GM21737 (cell line): ENCODE results near the gene ZNF524.

Experiments used
- ATAC-seq: cut with Tn5 transposase; IDR thresholded peaks from one replicate; pipeline ENCODE4 v1.9.1; 2021; ENCODE audit warnings: mild to moderate bottlenecking, moderate library complexity; ENCODE audit not compliant: unreplicated experiment

The ZNF524 gene

DNA sequence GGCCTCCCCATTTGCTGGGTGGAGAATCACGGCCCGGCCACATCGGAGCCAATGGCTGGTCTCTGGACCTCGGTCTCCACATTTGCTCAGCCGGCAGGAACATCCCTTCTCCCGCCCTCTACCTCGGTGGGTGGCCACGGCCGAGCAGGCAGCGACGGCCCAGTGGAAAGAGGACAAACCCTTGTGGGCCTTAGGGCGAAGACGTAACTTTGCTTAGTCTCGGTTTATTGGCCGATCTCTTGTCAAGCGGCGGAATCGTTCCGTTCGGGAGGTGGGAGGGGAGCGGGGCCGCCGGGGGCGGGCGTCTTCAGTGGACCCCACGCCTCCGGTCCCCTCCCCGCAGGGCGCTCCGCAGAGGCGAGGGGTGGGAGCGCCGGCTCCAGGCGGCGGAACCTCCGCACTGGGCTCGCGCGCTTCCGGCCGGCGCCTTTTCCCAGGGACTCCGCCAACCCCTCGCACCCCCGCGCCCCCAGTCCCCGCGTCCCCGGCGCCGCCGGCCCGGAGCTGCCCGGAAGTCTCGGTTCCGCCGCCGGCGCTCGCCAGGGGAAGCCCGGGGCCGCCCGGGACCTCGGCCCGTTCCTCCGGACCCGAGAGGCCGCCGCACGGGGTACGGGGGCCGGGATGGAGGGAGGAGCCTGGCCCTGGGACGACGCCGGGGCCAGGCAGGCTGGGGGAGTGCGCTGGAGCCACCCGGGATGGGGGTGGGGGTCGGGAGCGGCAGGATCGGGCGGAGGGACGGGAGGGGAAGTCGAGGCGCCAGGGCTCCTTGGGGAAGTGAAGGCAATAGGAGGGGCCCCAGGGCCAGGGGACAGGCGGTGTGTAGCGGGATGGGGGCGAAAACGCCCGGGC is 40.7 kb downstream of the ZNF524 start, which contains the start of gene ZNF580:
Gene ZNF580 (plus strand): TSS at position 426 of the 849 bp plus-strand sequence. CDS start 1,507 bp downstream, outside the sequence.
- ATAC-seq, result peak; percentile 31

DNA sequence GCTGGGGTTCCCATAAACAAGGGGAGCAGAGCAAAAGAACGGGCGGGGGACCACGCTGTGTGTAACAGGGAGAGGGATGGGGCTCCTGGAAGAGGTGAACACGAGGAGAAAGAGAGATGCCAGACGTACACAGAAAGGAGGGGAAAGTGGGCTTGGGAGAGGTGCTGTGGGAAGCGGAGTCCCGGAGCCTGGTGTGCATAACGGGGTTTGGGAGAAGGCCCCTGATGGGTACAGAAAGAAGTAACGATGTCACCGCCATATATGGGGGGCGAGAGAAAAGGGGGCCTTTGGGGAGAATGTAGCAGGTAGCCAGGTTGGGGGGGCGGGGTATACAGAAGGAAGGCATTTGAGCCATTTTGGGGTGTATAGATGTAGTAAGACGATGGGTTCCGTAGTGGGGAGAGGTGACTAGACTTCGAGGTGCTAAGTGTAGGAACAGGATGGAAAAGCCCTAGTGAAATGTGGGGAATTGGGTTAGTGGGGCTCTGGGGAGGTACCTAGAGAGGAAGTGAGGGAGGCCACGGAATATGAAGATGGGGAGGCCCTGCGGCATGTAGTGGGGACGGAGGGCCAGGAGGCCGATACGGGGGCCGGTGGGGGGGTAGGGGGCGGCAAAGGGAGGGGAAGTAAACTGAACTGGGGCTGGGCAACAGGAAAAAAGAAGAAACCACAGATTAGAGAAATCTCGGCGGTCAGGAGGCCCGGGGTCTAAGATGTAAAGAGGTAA is 41.5 kb downstream of the ZNF524 start:
- no peak for ATAC-seq

DNA sequence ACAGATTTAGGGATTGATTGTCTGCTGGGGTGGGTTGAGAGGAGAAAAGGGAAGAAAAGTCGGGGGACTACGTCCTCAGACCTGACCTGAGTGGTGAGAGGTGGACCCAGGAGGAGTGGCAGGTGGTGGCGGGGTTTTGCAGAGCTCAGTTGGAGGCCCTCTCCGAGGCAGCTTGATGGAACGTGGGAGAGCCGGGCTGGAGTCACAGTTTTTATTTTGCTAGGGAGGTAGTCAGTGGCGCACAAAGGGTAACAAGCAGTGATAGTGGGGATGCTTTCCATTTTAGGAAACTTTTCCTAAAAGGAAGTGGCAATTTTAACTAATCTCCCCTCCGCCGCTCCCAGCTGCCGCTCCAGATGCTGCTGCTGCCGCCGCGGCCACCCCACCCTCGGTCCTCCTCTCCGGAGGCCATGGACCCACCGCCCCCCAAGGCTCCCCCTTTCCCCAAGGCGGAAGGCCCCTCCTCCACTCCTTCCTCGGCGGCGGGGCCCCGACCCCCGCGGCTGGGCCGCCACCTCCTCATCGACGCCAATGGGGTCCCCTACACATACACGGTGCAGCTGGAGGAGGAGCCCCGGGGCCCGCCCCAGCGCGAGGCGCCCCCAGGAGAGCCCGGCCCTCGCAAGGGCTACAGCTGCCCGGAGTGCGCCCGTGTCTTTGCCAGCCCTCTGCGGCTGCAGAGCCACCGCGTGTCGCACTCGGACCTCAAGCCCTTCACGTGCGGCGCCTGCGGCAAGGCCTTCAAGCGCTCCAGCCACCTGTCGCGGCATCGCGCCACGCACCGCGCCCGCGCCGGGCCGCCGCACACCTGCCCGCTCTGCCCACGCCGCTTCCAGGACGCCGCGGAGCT is 42.3 kb downstream of the ZNF524 start:
- no peak for ATAC-seq

DNA sequence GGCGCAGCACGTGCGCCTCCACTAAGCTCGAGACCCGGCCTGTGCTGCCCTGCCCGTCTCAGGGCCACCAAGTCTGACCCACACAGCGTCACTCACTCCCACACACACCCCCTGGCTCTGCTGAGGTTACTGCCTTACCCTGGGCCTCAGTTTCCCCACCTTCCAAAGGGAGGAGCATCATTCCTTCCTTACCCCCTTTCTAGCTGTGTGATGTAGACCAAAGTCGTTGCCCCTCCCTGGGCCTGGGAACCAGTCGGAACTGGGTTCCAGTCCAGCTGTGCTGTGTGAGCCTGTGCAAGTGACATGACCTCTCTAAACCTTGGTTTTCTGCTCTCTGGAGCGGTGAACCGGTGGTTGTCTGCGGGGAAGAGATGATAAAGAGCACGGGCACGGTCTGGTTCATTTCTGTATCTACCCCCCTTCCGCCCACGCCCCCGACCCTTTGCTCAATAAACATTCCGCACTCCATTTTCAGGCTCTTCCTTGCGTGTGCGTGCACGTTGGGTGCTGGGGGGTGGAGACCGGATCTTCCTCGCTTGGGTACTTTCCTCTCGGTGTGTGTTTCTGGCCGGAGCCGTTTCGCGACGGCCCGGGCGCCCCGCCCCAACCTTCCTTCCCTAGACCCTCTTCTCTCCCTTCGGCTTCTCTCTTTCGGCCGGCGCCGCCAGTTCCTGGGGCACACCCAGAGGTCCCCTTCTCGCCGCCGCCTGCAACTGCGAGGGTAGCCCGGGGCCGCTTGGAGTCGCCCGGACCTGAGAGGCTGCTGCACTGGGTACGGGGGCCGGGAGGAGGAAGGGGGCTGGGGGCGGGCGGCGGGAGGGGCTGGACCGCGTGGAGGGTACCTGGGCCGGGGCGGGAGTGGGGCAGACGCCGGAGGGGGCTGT is 43.2 kb downstream of the ZNF524 start, which contains the start of gene ZNF581:
Gene ZNF581 (plus strand): TSS at position 647 of the 884 bp plus-strand sequence. CDS start 923 bp downstream, outside the sequence.
- no peak for ATAC-seq

DNA sequence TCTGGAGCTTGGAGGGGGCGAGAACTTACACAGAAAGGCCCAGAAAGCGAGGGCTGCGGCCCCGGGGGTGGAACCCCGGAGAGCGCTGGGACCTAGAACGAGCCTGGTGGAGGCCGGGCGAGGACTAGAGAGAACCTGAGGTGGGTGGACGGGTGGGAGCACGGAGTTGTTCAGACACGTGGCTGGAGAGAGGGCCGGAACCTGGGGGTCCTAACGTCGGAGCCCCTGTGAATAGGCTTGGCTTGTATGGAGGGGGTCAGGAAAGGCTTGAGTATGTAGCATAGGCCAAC is 43.7 kb downstream of the ZNF524 start:
- no peak for ATAC-seq

DNA sequence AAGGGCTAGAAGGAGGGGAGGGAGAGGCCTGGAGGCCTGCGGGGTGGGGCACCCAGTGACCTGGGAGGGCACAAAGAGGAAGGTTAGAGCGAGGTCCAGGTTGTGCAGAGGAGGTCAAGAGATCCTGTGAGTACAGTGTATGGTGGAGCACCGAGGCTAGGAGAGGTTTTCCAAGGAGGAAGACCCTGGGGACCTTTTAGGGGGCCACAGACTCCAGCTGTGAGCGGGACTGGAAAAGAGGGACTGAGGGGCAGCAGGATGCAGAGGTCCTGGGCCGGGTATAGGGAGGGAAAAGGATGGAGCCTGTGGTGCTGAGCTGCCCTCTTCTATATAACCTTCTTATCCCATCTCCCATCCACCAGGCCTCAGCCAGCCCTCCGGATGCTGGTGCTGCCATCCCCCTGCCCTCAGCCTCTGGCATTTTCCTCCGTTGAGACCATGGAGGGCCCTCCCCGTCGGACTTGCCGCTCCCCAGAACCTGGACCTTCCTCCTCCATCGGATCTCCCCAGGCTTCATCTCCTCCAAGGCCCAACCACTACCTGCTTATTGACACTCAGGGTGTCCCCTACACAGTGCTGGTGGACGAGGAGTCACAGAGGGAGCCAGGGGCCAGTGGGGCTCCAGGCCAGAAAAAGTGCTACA is 44.2 kb downstream of the ZNF524 start:
- no peak for ATAC-seq

DNA sequence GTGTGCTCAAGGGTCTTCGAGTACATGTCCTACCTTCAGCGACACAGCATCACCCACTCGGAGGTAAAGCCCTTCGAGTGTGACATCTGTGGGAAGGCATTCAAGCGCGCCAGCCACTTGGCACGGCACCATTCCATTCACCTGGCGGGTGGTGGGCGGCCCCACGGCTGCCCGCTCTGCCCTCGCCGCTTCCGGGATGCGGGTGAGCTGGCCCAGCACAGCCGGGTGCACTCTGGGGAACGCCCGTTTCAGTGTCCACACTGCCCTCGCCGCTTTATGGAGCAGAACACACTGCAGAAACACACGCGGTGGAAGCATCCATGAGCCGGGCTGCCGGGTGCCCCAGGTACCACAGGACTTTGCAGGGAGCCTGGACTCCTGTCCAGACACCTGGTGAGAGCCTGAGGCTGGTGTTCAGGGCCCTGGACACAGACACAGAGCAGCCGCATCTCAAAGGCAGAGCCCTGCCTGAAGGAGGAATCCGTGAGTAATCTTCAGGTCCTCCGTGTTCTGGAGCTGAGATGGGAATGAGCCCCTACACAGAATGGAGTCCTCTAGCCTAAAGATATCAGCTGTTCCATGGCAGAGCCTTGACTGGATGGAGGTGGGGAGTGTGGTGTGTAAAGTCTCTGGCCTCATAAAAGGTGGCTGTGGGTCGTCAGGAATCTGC is 44.9 kb downstream of the ZNF524 start:
- ATAC-seq, result no peak

DNA sequence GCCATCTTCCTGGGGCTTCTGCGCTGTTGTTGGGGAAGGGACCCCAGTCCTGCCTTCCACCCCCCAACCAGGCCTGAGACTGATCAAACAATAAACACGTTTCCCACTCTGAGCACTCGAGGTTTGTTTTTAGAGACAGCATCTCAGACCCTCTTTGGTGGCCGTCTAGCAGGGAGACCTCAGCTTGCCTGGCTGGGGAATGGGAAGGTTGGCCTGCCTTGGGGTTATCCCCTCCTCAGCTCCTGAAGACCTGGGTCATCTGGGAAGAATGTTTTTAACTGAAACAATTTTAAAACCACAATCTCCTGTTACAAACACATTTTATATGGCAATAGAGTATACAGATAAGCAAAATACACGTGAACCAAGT is 45.4 kb downstream of the ZNF524 start:
- no peak for ATAC-seq

DNA sequence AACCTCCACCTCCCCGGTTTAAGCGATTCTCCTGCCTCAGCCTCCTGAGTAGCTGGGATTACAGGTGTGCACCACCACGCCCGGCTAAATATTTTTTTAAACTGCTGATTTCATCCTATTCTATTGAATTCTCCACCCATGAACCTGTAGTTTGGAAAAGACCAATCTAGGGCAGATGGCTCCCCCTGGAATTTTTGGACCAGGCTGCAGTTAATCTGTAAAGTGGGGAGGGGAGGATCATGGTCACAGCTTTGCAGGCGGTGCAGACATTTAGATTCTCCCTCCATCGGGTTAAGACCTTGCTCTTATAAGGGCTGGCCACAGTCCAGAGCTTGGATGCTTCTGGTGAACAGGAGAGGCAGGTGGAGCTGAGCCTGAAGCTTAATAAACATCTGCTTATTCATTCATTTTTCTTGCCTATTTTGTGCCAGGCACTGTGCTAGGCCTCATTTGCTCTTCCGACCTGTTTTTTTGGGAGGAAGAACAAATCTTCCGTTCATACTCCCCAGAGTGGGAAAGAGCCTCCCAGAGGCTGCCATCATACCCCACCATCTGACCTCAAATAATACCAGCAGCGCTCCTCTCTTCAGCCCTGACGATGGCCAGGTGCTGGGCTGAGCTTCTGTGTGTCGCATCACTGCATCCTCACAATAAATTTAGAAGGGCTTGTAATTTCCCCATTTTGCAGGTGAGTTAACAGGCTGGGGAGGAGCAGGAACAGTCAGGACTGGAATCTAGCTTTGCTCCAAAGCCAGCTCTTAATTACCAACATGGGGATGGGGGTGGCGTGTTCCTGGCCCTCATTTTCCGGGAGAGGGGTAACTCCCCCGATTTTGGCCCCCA is 47.0 kb downstream of the ZNF524 start:
- no peak for ATAC-seq

DNA sequence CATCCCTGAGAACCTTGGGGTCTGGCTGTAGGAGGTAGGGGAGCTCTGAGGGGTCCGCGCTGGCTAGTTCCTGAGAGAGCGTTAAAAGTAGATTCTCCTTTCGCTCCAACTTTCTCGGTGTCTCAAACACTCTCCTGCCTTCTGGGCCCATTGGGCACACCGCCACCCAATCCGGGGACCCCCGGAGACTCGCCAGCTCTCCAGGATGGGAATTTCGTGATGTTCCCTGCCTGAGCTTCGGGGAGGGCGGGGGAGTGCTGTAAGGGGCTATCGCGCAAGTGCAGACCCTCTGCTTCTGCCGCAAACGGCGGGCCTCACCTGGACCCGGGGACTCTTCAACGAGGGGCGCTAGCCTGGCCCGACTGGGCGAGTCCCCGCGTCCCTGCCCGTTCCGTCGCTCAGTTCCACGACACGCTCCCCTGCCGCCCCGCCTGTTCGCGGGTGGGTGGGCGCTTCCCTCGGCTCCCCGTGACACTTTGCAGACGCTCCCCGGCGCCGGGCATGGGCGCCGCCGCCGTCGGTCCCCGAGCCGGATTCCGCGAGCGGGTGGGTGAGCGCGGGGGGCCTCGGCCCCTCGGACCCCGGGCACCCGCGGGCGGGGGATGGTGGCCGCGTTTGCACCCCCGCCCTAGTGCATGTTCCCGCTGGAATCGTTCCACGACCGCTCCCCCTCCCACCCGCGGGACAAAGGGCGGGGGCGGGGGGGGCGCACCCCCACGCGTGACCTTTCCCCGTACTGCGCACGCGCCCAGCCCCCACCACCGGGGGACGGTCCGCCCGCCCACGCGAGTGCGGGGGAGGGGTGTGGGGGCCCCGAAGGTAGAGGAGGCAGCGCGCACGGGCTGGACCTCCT is 47.9 kb downstream of the ZNF524 start, which contains the start of gene CCDC106:
Gene CCDC106 (plus strand): TSS at position 481 of the 853 bp plus-strand sequence. CDS start 835 bp downstream, outside the sequence.
- ATAC-seq, result no peak

DNA sequence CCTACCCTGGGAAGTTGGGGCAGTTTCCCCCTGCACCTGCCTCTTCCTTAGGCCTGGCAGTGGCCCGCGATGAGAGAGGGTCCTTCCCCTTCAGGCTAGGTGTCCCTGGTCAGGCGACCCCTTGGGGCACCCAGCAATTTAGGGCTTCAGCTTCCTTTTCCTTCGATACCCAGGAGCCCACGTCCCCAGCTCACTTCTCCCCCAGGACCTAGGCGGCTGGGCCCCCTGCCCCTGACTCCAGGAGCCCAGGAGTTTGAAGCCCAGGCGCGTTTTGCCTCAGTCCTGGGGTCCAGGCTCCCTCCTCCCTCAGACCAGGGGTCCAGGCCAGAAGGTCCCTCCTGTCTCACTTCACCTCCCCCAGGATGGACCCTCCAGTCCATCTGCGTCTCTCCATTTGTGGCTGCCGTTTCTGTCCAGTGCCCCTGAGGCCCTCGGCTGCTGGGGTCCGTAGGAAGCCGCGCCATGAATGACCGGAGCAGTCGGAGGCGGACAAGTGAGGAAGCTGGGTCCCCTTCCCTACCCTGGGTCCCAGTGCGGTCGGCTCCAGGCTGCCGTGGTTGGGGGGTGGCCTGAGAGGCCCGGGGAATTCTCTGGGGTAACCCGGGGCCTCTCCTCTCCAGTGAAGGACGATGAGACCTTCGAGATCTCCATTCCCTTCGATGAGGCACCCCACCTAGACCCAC is 48.6 kb downstream of the ZNF524 start:
- no peak for ATAC-seq

DNA sequence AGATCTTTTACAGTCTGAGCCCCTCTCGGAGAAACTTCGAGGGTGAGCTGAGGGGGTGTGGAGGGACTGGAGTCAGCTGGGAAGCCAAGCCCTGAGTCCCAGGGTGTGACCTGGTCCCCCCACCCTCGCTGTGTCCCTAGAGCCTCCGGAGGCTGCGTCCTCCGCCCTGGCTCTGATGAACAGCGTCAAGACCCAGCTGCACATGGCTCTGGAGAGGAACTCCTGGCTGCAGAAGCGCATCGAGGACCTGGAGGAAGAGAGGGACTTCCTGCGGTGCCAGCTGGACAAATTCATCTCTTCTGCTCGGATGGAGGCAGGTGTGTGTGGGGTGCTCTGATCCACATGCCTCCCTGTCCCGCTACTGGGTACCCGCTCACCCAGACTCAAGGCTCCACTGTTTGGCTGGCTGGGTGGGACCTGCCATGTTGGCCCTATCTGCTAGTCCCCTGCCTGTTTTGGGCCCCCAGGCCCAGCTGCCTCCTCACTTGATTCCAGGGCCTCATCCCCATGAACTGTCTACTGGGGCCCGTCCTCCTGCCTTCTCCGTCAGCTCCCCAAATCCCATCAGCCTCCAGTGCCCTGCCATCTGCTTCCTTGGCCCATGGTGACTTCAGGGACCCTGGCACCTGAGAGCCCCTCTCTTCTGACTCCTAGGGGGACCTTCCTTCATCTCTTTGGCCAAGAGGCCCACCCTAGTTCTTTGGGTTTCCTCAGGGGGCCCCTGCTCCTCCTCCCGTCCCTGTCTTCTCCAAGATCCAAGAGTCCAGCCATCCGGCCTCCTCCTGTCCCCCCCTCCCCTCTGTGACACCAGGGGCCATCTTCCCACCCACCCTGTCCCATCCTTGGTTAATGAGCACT is 49.4 kb downstream of the ZNF524 start:
- no peak for ATAC-seq

DNA sequence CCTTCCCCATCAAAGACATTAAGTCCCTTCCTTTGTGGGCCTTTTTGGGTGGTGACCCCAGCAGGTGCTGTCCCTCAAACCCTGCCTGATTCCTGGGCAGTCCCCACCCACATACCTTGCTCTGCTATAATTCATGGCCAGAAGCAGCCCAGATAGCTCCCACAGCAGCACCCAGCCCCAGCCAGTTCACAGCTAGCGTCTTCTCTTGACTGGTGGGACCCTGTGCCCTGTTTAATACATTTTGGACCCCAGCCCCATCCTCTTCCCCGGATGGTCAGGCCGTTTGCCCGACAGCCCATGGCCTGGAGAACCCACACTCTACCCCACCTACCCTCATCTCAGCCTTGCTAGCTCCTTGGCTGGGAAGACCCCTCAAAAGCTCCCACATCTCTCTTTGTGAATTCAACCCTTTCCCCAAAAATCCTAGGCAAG is 50.1 kb downstream of the ZNF524 start:
- ATAC-seq, result no peak

DNA sequence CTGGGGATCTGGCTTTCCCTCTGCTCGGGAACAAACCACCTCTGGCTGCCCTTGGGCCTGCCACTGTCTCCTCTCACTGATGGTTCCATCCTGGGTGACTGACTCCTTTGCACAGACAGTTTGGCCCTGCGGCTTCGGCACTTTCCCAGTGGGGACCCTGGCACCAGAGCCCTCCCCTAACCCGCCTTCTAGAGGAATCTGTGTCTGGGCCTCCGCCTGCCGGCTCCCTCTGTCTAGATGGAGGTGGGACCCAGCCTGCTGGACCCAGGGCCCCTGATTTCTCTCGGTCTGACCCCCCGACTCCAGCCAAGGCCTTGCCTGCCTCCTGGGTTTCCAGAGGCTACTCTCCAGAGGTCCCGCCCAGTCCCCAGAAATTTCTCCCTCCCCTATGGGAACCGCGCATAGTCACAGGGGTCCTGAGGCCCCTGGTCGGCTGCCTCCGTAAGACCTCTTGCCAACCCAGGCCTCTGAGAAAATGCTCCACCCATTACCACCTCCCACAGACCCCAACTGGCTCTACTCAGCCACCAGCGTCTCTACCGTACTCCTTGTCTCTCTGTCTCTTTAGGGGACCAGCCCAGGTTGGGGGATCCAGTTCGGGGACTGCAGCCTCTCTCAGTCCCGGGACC is 50.6 kb downstream of the ZNF524 start:
- ATAC-seq, result no peak

DNA sequence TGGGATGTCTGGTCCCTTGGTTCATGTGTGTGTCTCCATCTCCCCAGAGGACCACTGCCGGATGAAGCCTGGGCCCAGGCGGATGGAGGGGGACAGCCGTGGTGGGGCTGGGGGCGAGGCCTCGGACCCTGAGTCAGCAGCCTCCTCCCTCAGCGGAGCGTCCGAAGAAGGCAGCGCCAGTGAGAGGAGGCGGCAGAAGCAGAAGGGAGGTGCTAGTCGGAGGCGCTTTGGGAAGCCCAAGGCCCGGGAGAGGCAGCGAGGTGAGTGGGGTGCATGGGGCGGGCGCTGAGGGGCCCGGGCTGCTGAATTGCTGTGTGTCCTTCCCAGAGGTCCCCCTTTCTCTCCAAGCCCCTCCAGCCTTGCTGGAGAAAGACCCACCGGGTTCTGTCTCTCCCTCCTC is 51.1 kb downstream of the ZNF524 start:
- ATAC-seq, result no peak
